ENCODE results near the gene ASB2. TPM values are rescaled to one million over a fixed set of nuclear protein-coding genes. Genes with fewer than 3 reads are reported as not detected.

ASB2 gene
- total and polyA plus RNA-seq, 2 experiments from 2014 or later, result 191 to 208 TPM

- DNase-seq (ENCODE audit: low read depth in 1 of 2, low spot score in 1 of 2), result peak in 1 of 2 donors; percentile 56
- Histone ChIP-seq H3K27me3 (no peaks in the 10 kb centered on the region), H3K9me3 (ENCODE audit: low read depth) (no peaks in the 10 kb centered on the region), H3K27ac (peak overlapping the region; percentile 22), H3K4me3 (no peak overlapping the region), H3K4me1 (ENCODE audit: low read depth) (peaks cover 10% of the 10 kb centered on the region), H3K36me3 (no peaks in the 10 kb centered on the region)
- TF ChIP-seq CTCF (IDR thresholded peaks at IDR 0.05; ENCODE audit: low read depth, low read length), result no peak
Observed at GRCh38 chr14:94009767-94010166, 33.4 kb upstream of the ASB2 start.

DNA sequence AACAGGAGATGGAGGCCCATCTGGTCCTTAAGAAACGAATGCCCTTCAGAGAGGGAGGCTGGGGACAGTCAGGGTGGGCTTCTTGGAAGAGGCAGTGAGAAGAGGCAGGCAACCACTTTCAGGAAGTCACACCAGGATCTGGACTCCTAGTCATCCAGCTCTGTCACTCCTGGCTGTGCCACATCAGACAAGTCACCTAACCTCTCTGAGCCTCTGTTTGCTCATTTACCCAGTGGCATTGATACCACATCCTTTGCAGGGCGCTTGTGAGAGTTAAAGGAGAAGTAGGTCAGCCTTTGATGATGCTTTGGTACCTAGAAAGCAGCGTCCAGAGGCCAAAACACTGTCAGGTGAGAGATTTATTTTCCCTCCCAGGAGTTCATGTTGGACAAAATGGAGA lies 31.9 kb upstream of the ASB2 start:
- no peak for DNase-seq (ENCODE audit: low read depth in 1 of 2, low spot score in 1 of 2)
- Histone ChIP-seq H3K36me3 (no peaks in the 10 kb centered on the region), H3K27ac (no peak overlapping the region), H3K4me3 (no peak overlapping the region), H3K4me1 (ENCODE audit: low read depth) (peaks cover 10% of the 10 kb centered on the region), H3K9me3 (ENCODE audit: low read depth) (no peaks in the 10 kb centered on the region), H3K27me3 (no peaks in the 10 kb centered on the region)
- no peak for TF ChIP-seq CTCF (IDR thresholded peaks at IDR 0.05; ENCODE audit: low read depth, low read length)

DNA sequence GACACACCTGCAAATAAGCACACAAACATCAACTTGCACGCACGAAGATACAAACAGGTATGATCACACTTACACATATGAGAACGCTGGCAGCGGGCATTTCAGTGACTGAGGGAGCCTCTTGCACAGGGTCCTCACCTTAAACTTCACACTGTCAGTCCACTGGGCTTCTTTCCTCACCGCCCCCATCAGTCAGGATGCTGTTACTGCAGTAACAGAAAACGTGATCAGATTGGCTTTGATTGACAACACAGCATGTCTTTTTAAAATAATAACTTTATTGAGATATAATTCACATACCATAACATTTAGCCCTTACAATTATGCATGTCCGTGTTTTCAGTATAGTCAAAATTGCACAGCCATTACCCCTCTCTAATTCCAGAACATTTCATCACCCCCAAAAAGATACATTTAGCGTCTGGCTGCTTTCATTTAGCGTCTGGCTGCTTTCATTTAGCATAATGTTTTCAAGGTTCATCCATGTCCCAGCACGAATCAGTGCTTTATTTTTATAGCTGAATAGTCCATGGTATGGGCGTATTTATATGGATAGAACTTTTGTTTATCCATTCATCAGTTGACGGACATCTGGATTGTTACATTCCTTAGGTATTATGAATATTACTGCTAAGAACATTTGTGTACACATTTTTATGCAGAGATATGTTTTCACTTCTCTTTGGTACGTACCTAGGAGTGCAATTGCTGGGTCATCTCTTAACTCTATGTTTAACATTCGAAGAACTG lies 29.1 kb upstream of the ASB2 start:
- H3K9me3 ChIP-seq (ENCODE audit: low read depth), result no peaks in the 10 kb centered on the region
- DNase-seq (ENCODE audit: low read depth in 1 of 2, low spot score in 1 of 2), result no peak
- H3K27me3 ChIP-seq, result no peaks in the 10 kb centered on the region
- H3K27ac ChIP-seq, result no peak overlapping the region
- H3K4me1 ChIP-seq (ENCODE audit: low read depth), result peaks cover 4% of the 10 kb centered on the region
- peak; percentile 44 for TF ChIP-seq CTCF (IDR thresholded peaks at IDR 0.05; ENCODE audit: low read depth, low read length)
- H3K36me3 ChIP-seq, result no peaks in the 10 kb centered on the region
- H3K4me3 ChIP-seq, result no peak overlapping the region

- peaks cover 2% of the 10 kb centered on the region for H3K4me1 ChIP-seq (ENCODE audit: low read depth)
- H3K27ac ChIP-seq, result no peak overlapping the region
- H3K9me3 ChIP-seq (ENCODE audit: low read depth), result no peaks in the 10 kb centered on the region
- H3K36me3 ChIP-seq, result no peaks in the 10 kb centered on the region
- H3K4me3 ChIP-seq, result no peak overlapping the region
- no peaks in the 10 kb centered on the region for H3K27me3 ChIP-seq
- DNase-seq (ENCODE audit: low read depth in 1 of 2, low spot score in 1 of 2), result no peak
- TF ChIP-seq CTCF (IDR thresholded peaks at IDR 0.05; ENCODE audit: low read depth, low read length), result no peak
Observed at GRCh38 chr14:94004015-94004414, 27.6 kb upstream of the ASB2 start.

- no peak overlapping the region for H3K4me3 ChIP-seq
- no peak overlapping the region for H3K27ac ChIP-seq
- no peaks in the 10 kb centered on the region for H3K9me3 ChIP-seq (ENCODE audit: low read depth)
- peaks cover 8% of the 10 kb centered on the region for H3K4me1 ChIP-seq (ENCODE audit: low read depth)
- TF ChIP-seq CTCF (IDR thresholded peaks at IDR 0.05; ENCODE audit: low read depth, low read length), result no peak
- H3K27me3 ChIP-seq, result no peaks in the 10 kb centered on the region
- DNase-seq (ENCODE audit: low read depth in 1 of 2, low spot score in 1 of 2), result no peak
- H3K36me3 ChIP-seq, result no peaks in the 10 kb centered on the region
Observed at GRCh38 chr14:94003397-94003796, 27.0 kb upstream of the ASB2 start.

Data from cardiac muscle cell (in vitro differentiated cells and primary cell).